GM19023 (cell line): ENCODE data around the gene ECI2.

Experiments used
- ATAC-seq: cut with Tn5 transposase; IDR thresholded peaks from one replicate; pipeline ENCODE4 v1.9.1; 2021; ENCODE audit warnings: mild to moderate bottlenecking, moderate library complexity; ENCODE audit not compliant: unreplicated experiment

ECI2 gene, protein sequence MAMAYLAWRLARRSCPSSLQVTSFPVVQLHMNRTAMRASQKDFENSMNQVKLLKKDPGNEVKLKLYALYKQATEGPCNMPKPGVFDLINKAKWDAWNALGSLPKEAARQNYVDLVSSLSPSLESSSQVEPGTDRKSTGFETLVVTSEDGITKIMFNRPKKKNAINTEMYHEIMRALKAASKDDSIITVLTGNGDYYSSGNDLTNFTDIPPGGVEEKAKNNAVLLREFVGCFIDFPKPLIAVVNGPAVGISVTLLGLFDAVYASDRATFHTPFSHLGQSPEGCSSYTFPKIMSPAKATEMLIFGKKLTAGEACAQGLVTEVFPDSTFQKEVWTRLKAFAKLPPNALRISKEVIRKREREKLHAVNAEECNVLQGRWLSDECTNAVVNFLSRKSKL

DNA sequence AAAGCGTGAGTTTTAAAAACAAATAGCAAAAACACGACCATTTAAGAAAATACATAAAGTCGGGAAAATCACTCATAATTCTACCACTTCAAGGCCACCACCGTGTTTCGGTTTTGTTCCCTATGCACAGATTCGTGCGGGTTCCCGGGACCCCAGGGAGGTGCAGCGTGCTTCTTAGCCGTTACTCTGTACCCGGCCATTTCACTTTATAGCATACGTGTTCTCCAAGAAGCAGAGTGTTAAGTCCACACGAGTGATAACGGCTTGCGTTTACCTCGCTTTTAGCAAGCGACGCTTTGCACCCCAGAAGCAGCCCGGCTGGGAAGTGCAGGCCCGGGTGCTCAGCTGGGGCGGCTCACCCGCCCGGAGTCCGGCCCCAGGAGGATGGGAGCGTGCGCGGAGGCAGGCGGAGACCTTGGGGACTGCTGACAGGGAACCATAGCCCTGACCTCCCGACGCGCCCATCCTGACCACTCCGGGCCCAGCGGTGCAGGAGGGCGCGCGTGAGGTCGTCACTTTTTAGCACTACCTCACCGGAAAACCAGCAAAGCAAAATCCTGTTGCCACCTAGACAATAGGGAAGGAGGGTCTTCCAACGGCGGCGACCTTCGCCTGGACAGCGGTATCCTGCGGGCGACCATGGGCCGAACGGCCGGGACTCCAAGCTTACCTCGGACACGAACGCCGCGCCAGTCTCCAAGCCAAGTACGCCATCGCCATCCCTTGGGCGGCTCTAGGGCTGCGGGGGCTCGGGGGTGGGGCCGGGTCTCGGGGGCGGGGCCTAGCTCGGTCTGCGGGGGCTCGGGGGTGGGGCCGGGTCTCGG, at the start of gene ECI2:
Gene ECI2 (minus strand): TSS at position 735 of the 824 bp plus-strand sequence. CDS start 15 bp downstream, at position 720.
- peak; percentile 52 for ATAC-seq

DNA sequence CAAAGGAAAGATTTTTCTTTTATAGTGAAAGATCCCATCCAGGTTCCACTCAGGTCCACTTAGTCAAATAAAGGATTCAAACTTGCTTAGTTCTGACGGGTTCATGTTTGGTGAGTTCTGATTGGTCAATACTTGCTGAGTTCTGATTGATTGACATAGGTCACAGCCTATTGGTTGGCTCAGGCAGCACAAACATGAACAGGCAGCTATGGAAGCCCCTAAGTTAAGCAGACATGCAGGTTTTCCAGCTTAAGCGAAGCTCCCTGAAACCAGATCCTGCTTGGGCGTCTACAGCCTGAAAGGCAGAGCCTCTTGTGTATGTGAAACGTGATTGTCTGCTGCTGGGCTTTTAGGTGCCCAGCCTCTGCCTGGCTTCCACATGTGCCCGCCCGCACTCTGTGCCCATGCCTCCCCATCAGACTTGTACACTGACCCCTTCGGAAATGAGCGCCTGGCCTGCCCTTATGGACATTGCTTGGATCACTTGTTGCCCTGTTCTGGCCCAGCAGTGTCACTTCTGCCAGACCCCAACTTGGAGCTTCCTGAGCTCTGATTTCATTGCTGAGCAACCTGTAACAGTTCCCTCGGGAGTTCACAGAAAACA, 45.4 kb upstream of the ECI2 start:
- no peak for ATAC-seq

DNA sequence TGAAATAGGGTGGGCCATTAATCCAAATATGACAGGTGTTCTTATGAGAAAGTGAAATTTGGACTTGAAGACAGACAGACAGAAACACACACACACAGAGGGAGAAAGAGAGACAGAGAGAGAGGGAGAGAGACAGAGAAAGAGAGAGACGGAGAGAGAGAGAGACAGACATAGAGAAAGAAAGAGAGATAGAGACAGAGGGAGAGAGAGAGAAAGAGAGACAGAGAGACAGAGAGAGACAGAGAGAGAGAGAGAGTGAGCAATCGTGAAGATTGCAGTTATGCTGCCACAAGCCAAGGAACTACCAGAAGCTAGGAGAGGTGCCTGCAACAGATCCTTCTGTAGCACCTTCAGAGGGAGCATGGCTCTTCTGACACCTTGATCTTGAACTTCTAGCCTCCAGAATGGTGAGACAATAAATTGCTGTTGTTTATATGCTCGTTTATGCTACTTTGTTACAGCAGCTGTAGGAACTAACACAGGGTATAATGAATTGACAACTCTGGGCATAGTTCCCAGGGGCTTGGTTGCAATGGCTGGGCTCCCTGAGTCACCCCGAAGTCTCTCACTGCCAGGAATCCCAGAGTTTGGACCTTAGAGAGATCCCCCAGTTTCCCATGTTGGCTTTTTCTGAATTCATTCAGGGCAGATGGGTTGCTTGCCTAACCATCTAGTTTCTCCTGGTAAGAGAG, 44.7 kb upstream of the ECI2 start:
- no peak for ATAC-seq

DNA sequence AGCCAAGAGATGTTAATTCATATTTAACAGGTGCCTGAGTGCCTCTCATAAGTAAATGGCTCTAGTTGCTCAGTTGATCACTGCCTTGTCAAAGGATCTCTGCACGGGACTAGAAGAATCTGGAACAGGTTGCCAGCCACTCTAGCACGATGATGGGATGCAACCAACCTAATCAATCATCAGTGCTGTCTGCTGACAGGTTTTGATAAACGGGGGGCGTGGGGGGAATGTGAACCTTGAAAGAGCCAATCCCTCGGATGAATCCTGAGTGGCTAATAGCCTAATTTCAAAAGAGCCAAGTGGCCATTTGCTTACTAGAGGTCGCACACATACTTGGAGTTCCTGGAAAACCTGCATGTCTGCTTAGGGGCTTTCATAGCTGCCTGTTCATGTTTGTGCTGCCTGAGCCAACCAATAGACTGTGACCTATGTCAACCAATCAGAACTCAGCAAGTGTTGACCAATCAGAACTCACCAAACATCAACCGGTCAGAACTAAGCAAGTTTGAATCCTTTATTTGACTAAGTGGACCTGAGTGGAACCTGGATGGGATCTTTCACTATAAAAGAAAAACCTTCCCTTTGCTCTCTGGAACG, 43.5 kb upstream of the ECI2 start:
- ATAC-seq, result no peak

DNA sequence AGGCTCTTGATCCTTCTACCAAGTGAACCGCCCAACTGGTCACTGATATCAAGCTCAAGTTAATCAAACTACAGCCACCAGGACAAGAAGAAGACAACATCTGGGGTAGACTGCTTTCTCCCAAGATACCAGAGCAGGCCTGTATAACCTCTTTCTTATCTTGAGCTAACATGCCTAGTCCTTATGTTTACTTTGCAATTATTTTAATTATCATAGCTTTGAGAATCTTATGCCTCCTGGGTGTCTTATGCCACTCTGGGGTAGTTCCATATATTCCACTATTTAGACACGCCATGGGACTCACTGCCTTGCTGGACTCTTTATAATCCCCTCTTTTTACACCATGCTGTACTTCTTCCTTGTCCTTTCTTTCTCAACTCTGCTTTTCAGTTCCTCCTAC, 41.5 kb upstream of the ECI2 start:
- ATAC-seq, result no peak

DNA sequence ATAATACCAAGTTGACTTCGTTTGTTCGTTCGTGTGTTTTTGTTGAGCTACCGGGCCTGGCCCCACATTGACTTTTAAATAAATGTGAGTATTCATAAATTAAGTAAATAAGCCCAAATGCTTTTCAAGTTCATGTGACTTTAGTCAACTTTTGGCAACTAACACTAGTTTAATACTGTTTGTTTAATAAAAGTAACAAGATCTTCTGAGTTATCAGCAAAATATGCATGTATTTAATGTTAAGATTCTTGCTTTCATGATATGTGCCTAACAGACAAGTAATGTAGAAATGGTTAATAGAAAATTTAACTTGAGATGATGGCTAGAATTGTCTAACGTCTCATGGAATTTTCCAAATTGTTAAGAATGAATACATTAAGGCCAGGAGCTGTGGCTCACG, 38.7 kb upstream of the ECI2 start:
- ATAC-seq, result no peak

DNA sequence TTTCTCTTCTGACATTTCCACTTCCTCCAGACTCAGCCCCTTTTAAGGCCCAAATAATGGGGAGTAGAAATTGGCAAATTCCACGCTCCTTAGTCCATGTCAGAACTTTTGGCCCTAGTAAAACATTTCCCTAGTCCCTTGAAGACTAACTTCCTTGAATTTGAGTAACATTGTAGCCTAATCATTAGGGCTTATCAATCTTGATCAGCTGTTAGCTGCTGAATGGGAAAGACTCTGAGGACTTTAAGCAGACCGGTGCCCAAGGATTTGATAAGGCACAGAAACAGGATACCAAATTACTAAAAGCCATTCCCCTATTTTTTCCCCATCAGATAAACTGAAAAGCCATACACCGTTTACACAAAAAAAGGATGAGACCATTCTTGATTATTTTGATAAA, 37.0 kb upstream of the ECI2 start:
- no peak for ATAC-seq

DNA sequence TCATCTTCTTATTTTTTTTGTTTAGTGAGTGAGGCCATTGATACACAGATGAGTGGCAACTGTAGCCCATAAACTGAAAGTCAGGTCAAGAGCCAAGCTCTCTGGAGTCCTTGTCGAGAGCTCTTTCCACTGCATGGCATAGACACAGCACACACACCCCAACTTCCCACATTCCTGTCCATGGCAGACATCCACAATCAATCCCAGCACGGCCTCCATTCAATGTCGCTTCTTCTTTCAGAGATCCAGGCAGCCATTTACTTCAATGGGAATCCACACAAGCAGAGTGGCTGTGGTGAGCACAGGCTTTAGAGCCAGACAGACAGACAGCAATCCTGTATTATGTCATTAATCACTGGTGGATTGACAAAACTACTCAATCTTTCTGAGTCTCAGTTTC, 34.9 kb upstream of the ECI2 start:
- no peak for ATAC-seq

DNA sequence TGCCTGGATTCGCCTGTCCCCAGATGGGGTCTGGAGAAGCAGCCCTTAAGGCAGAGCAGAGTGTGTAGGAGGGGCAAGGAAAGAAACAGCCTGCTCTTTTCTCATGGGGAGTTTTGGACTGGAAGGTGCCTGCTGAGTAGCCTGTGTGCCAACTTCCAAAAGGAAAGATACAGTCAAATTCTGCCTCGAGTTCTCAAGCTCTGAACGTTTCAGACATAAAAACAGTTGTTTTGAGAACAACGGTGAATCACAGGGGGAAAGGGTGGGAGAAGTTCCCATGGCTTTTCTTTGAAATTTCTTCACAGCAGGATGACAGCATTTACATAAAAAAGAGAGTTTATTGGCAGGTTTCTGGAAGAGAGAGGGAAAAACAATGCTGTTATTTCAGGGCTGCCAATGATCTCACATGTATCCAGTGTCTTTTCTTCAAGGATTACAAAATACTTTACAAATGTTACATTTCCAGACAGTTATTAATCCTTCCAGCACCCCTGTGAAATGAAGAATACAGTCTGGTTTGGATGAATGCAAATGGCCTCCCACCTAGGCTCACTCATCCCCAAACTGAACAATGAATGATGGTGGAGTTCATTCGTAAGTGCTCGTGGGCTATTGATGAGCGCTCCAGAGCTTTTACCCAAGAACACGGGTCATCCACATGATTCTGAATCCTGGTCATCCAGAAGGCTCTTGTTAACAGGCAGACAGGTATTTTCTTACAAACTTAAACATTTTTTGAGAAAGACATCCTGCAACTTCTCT, 33.8 kb upstream of the ECI2 start:
- ATAC-seq, result no peak

DNA sequence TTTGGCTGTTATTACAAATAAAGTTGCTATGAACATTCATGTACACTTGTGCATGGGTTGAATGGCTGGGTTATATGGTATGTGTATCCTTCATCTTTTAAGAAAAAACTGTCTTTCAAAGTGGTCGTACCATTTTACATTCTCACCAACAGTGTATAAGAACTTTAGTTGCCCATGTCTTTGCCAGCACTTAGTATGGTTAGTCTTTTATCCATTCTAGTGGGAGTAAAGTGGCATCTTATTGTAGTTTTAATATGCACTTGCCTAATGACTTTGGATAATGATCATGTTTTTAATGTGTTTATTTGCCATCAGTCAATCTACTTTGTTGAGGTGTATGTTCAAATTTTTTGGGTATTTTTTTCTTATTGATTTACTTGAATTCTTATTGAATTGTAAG, 32.5 kb upstream of the ECI2 start:
- no peak for ATAC-seq

DNA sequence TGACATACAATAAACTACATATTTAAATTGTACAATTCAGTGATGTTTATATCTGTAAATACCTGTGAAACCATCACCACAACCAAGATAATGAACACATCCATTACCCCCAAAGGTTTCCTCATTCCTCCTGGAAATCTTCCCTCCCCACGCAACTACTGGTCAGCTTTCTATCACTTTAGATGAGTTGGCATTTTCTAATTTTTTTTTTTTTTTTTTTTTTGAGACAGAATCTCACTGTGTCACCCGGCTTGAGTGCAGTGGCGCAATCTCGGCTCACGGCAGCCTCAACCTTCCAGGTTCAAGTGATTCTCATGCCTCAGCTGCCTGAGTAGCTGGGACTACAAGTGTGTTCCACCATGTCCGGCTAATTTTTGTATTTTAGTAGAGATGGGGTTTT, 31.7 kb upstream of the ECI2 start:
- no peak for ATAC-seq

DNA sequence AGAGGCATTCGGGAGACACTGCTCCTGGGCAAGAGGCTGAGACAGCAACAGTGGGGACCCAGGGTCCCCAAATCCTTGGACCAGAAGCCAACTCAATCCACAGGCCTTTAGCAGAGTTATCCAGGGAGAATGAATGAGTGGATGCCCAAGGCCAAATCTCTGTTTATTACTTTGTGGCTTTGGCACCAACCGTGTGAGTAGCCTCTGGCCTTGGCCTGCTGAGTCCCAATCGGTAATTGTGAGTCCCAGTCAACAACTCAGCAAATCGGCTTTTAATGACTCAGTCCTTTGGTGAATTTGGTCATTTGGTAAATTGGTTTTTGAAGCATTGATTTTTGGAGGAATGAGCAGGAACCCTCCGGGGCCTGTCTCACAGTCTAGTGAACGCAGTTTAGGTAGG, 29.1 kb upstream of the ECI2 start:
- no peak for ATAC-seq

DNA sequence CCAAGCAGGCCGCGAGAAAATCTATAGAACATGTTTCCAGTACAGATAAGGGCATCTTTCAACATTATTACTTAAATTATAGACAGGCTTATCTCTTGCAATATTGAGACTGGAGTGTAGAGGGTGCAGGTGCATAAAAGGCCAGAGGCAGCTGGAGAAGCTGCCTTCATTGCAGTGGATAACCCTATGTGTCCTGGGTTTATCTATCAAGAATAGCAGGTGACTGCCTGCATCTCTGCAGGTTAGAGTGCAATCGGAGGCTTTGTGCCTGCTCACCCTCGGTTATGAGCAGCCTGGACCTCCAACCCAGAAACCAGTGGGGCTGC, 28.7 kb upstream of the ECI2 start:
- ATAC-seq, result no peak

DNA sequence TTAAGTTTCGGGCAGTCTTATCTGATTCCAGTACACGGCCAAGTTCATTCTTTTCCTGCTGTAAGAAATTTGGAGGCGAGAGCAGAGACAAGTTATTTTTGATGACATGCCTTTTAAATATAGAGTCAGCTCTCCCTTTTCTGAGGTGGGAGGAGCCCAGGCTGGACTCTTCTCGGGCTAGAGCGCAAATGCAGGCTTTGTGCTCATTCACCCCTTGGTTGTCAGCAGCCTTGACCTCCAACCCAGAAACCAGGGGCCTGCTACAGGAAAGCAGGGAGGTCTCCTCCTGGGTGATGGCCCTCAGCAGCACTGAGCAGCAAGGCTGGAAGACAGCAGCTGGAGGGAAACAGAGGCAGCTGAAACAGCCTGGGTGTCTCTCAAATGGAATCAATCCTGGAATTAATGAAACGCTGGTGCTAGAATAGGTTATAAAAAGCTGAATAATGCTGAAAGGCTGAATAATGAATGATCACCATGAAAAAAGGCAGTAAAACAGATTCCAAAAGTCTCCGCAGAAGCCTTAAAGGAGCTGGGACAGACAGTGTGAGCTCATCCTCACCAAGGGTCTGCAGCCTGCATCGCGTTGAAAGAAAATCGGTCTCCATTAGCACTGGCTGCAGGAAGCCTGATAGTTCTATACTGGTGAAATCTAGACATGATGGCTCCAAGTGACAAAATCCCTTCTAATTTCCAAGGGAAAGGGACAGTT, 28.2 kb upstream of the ECI2 start:
- no peak for ATAC-seq

DNA sequence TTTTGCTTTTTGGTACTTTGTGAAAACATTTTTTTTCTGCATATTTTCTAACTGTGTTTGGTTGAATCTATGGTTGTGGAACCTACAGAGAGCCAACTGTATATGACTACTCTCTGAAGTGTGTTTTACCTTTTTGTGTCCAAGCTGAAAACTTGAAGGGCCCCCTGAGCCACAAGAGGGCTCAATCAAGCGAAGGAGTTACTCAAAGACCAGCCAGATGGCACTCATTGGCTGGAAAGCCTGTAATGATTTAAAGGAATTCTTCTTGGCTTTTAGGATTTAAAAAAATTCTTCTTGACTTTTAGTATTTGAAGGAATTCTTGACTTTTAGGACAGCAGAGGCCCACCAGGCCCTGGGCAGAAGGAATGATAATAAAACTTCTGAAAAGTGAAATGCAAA, 27.0 kb upstream of the ECI2 start:
- ATAC-seq, result no peak

DNA sequence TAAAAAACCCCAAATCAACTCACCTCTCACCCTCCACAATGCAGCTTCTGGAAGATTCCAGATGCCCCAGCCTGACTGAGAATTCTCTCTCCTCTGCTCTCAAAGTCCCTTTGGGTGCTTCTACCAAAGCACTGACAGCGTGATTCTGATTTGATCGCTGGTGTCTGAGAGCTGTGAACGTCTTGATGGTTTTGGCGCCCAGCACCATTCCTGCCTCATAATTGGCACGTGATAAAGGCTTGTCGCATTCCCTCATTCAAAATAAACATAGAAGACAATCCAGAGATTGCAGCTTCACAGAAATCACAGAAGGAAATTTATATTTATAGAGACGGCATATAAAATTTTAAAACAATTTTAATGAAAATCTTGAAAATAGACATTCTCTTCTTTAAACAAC, 24.1 kb upstream of the ECI2 start:
- no peak for ATAC-seq

DNA sequence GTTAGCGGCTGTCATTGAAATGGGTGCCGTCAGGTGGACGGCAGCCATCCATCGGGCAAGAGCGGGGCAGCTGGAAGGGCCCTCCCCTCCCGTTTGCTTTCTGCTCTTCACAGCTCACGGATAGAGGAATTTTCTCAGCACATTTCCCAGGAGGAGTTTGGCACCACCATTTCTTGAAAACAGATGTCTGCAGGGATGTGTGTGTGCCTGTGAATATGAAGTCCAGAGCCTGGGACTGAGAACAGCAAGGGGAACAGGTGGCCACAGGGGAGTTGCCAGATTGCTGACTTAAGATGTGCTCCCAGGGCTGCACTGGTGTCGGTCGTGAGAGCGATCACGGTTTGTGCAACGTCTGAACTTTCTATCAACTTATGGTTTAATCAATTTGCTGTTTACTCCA, 22.1 kb upstream of the ECI2 start:
- ATAC-seq, result no peak

DNA sequence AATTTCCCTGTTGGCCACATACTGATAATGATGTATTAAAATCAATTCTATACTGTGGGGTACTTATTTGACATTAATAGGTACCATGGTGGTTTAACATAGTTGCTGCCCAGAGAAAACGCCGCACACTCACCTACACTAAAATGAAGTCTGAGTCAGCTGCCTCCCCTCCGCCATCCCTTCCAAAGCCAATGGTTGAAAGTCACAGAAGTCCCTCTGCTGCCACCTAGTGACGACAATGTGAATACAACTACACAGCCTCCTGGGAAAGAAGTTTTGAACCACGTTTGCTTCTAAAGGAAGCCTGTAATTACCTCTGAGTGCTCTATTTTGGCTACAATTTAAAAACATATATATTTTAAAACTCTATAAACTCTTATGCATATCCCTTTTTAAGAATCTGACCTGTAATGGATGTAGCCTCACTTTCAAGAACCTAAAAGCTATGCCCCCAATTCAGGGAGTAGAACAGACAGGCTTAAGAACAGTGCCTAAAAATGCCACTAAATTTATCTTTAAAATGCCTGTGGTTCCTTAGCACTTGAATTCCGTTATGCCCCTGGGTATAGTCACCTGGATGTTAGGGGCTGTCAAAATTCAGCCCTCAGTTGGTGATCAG, 20.6 kb upstream of the ECI2 start:
- peak; percentile 78 for ATAC-seq

DNA sequence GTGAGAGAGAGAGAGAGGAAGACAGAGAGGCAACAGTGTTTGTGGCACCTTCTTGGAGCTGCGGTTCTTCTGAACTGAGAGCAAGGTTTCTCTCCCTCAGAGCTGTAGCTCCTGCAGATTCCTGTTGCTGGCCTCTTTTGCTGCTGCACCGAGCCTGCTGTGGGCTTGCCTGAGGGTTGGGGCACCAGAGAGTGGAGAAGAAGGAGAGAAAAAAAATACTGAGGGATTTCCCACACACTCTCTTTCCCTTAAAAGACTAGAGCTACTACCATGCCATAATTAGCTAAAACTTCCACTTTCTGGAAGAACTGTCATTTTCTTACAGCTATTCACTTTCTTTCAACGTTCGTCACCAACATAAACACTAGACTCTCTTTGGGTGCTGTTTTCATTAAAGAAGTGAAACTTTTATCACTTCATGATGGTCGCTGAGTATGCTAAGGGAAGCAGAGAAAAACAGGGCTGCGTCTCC, 18.2 kb upstream of the ECI2 start:
- no peak for ATAC-seq
